SK-N-SH treated with all-trans-retinoic acid at 6 μM for 48 hours (cell line): ENCODE results near the gene THOP1.

Experiments
- ATAC-seq: fragments of 200-7000 bp; cut with Tn5 transposase; 3 replicates; pipeline ENCODE4 v1.9.1; 2020; ENCODE audit warnings: mild to moderate bottlenecking, moderate library complexity
- ARNTL ChIP-seq: fragments of 450-650 bp; formaldehyde crosslinking; IDR thresholded peaks from 2 replicates; pipeline ENCODE4 v1.5.0; 2020; ENCODE audit warnings: low read depth, mild to moderate bottlenecking, moderate library complexity, borderline replicate concordance
- BACH2 ChIP-seq: fragments of 250-450 bp; sonication (Bioruptor Pico); IDR thresholded peaks from 2 replicates; pipeline ENCODE4 v1.9.0; 2021; ENCODE audit warnings: mild to moderate bottlenecking, borderline replicate concordance
- CREB5 ChIP-seq: fragments of 250-450 bp; sonication (Bioruptor Pico); IDR thresholded peaks from 2 replicates; pipeline ENCODE4 v1.5.1; 2020; ENCODE audit warnings: low read depth, mild to moderate bottlenecking, moderate library complexity
- CSDC2 ChIP-seq: fragments of 250-450 bp; sonication (Bioruptor Pico); IDR thresholded peaks from 2 replicates; pipeline ENCODE4 v1.5.0; 2020; ENCODE audit warnings: mild to moderate bottlenecking, moderate library complexity
- CSRNP3 ChIP-seq: fragments of 250-450 bp; sonication (Bioruptor Pico); IDR thresholded peaks from 2 replicates; pipeline ENCODE4 v1.5.1; 2021; ENCODE audit warnings: mild to moderate bottlenecking, moderate library complexity
- ESRRG ChIP-seq: fragments of 250-450 bp; sonication (Bioruptor Pico); IDR thresholded peaks from 2 replicates; pipeline ENCODE4 v1.6.1; 2021; ENCODE audit warnings: mild to moderate bottlenecking
- ISL1 ChIP-seq: fragments of 250-450 bp; sonication (Bioruptor Pico); IDR thresholded peaks from 2 replicates; pipeline ENCODE4 v2.1.2; 2022; ENCODE audit warnings: mild to moderate bottlenecking, moderate library complexity
- OSR1 ChIP-seq: fragments of 250-450 bp; sonication (Bioruptor Pico); IDR thresholded peaks from 2 replicates; pipeline ENCODE4 v1.8.0; 2022; ENCODE audit warnings: moderate library complexity, mild to moderate bottlenecking, inconsistent platforms
- POU6F1 ChIP-seq: fragments of 250-450 bp; sonication (Bioruptor Pico); IDR thresholded peaks from 2 replicates; pipeline ENCODE4 v1.8.0; 2021; ENCODE audit warnings: low read depth, mild to moderate bottlenecking, moderate library complexity, borderline replicate concordance
- PPARA ChIP-seq: fragments of 250-450 bp; sonication (Bioruptor Pico); IDR thresholded peaks from 2 replicates; pipeline ENCODE4 v1.5.0; 2020; ENCODE audit warnings: mild to moderate bottlenecking, borderline replicate concordance
- RARB ChIP-seq: fragments of 250-450 bp; sonication (Bioruptor Pico); IDR thresholded peaks from 2 replicates; pipeline ENCODE4 v1.8.0; 2021; ENCODE audit warnings: mild to moderate bottlenecking, moderate library complexity
- TCF4 ChIP-seq: fragments of 250-450 bp; sonication (Bioruptor Pico); IDR thresholded peaks from 2 replicates; pipeline ENCODE4 v1.8.0; 2021; ENCODE audit warnings: mild to moderate bottlenecking, moderate library complexity, borderline replicate concordance
- TSHZ2 ChIP-seq: fragments of 250-450 bp; sonication (Bioruptor Pico); IDR thresholded peaks from 2 replicates; pipeline ENCODE4 v1.5.0; 2020; ENCODE audit warnings: mild to moderate bottlenecking, moderate library complexity
- ZC3H10 ChIP-seq: fragments of 250-450 bp; sonication (Bioruptor Pico); IDR thresholded peaks from 2 replicates; pipeline ENCODE4 v1.5.1; 2021; ENCODE audit warnings: mild to moderate bottlenecking, moderate library complexity
- ZFP30 ChIP-seq: fragments of 450-650 bp; formaldehyde crosslinking; IDR thresholded peaks from 2 replicates; pipeline ENCODE4 v1.5.0; 2022; ENCODE audit warnings: mild to moderate bottlenecking, moderate library complexity
- ZNF565 ChIP-seq: fragments of 450-650 bp; formaldehyde crosslinking; conservative IDR thresholded peaks from 2 replicates; pipeline ENCODE4 v1.5.0; 2020; ENCODE audit warnings: low read depth, mild to moderate bottlenecking, moderate library complexity
- ZNF70 ChIP-seq: fragments of 450-650 bp; formaldehyde crosslinking; IDR thresholded peaks from 2 replicates; pipeline ENCODE4 v1.5.0; 2020; ENCODE audit warnings: mild to moderate bottlenecking, moderate library complexity
- ZNF8 ChIP-seq: fragments of 450-650 bp; formaldehyde crosslinking; IDR thresholded peaks from 2 replicates; pipeline ENCODE4 v1.5.0; 2020; ENCODE audit warnings: mild to moderate bottlenecking, moderate library complexity

The THOP1 gene

GRCh38 chr19:2767688-2768087, 17.6 kb upstream of the THOP1 start (continued):
- TF ChIP-seq CREB5 (CRISPR knock-in tag), result no peak
- no peak for TF ChIP-seq BACH2 (CRISPR knock-in tag)
- no peak for TF ChIP-seq ARNTL

GRCh38 chr19:2768365-2769132, 16.8 kb upstream of the THOP1 start:
- TF ChIP-seq ESRRG (CRISPR knock-in tag), result no peak
- TF ChIP-seq ZFP30 (CRISPR knock-in tag), result no peak
- TF ChIP-seq OSR1, result no peak
- no peak for TF ChIP-seq ZNF8 (CRISPR knock-in tag)
- no peak for TF ChIP-seq PPARA (CRISPR knock-in tag)
- TF ChIP-seq ISL1, result no peak
- no peak for TF ChIP-seq POU6F1 (CRISPR knock-in tag)
- no peak for ATAC-seq

GRCh38 chr19:2769218-2769617, 16.1 kb upstream of the THOP1 start:
- TF ChIP-seq ESRRG (CRISPR knock-in tag) (no peak), CREB5 (CRISPR knock-in tag) (no peak), POU6F1 (CRISPR knock-in tag) (no peak), CSRNP3 (CRISPR knock-in tag) (no peak), ZC3H10 (CRISPR knock-in tag) (no peak), ZFP30 (CRISPR knock-in tag) (no peak), ZNF8 (CRISPR knock-in tag) (no peak), ZNF565 (CRISPR knock-in tag) (no peak), OSR1 (no peak), CSDC2 (no peak), BACH2 (CRISPR knock-in tag) (no peak), ZNF70 (CRISPR knock-in tag) (no peak), RARB (CRISPR knock-in tag) (no peak), ISL1 (no peak), ARNTL (no peak), TCF4 (CRISPR knock-in tag) (no peak), TSHZ2 (CRISPR knock-in tag) (no peak)
- ATAC-seq, result no peak
